Colonic mucosa (tissue), 4 donors: ENCODE data around the gene PYGO2. TPM values are rescaled to one million over a fixed set of nuclear protein-coding genes. Genes with fewer than 3 reads are reported as not detected.
A peak's percentile ranks its signal among the peaks of the same experiment; 100 is the strongest.

ENCODE experiments used
- DNase-seq: peaks from one replicate; pipeline ENCODE4 v3.0.0-alpha.2; 2020
- H3K27ac ChIP-seq: fragments of 200-600 bp; one replicate; pipeline ENCODE4 v1.8.0; 2021
- H3K27me3 ChIP-seq: fragments of 200-600 bp; one replicate; pipeline ENCODE4 v1.8.0; 2021
- H3K36me3 ChIP-seq: fragments of 200-600 bp; one replicate; pipeline ENCODE4 v1.8.0; 2021
- H3K4me1 ChIP-seq: fragments of 200-600 bp; one replicate; pipeline ENCODE4 v1.8.0; 2021; ENCODE audit warnings: mild to moderate bottlenecking
- H3K4me3 ChIP-seq: fragments of 200-600 bp; one replicate; pipeline ENCODE4 v1.8.0; 2021
- H3K9ac ChIP-seq, 2 donors: one replicate each; pipeline ENCODE4 v1.7.0; 2013; ENCODE audit warnings: control low read depth in 2 of 2, low read depth in 2 of 2, low read length in 2 of 2
- H3K9me3 ChIP-seq: fragments of 200-600 bp; one replicate; pipeline ENCODE4 v1.8.0; 2021
- intact Hi-C: fragments of 100-400 bp; cut with DNase I; formaldehyde crosslinking; loops from one replicate; pipeline ENCODE4 v1.14.1; 2022
- total RNA-seq, 2 donors: library from RNA; stranded (reverse); fragmentation: NEBNext Ultra II Directional in 1 of 2; extraction: Animal tissue kit (Norgen Biotek cat#: 25700) in 1 of 2; gene quantifications; one replicate each; pipeline ENCODE4 v1.2.1, GENCODE V29; 2021
- TF ChIP-seq, protein P1 (sequence below): fragments of 200-600 bp; IDR thresholded peaks from one replicate; pipeline ENCODE4 v1.8.0; 2022; ENCODE audit warnings: antibody characterized with exemption, mild to moderate bottlenecking
- donor health status: healthy.
- donor health status: DM: no; HTN: no; CAD: no.
- donor health status: DM: no; HTN: no; CAD: no.

PYGO2 gene
- total RNA-seq, 2 donors from 2014 or later = 25.8 to 33.8 TPM

DNA sequence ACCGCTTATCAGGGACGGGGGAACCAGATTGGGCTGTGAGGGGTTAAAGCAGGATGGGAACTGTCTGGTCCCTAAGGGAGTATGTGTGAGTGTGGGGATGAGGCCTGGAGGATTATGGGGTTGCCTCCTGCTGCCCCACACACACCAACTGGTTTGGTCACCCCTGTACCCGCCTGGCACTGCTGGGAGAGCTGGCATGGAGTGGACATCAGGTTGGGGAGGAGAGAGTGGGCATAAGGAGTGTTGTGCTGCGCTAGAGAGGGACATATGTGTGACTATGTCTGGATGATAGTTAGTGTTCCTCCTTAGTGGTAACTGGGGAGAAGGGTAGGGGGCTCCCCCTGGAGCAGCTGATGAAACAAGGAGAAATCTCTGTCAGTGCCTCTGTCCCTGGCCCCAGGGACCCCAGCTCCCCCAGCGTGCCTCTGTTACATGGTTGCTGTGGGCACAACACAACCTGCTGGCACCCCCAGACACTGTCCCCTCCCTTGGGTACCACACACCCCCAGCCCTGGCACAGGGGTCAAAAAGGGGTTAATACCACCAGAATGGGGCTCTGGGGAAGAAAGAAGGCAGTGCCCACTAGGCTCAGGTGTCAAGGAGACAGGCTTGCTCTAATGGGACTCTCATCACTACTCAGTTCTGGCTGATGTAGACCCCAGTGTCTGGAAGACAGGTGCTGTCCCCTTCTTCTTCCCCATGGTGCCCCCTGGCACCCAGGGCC lies 42.9 kb upstream of the PYGO2 start:
- peak; percentile 46 for DNase-seq
- Histone ChIP-seq H3K27ac (peak overlapping the region; percentile 94), H3K36me3 (no peaks in the 10 kb centered on the region), H3K9me3 (no peaks in the 10 kb centered on the region), H3K9ac (peak overlapping the region; percentile 97 to 100), H3K4me3 (peak overlapping the region; percentile 83), H3K4me1 (peaks cover 33% of the 10 kb centered on the region), H3K27me3 (no peaks in the 10 kb centered on the region)
- intact Hi-C loops = no loop called here
- TF ChIP-seq, protein P1, sequence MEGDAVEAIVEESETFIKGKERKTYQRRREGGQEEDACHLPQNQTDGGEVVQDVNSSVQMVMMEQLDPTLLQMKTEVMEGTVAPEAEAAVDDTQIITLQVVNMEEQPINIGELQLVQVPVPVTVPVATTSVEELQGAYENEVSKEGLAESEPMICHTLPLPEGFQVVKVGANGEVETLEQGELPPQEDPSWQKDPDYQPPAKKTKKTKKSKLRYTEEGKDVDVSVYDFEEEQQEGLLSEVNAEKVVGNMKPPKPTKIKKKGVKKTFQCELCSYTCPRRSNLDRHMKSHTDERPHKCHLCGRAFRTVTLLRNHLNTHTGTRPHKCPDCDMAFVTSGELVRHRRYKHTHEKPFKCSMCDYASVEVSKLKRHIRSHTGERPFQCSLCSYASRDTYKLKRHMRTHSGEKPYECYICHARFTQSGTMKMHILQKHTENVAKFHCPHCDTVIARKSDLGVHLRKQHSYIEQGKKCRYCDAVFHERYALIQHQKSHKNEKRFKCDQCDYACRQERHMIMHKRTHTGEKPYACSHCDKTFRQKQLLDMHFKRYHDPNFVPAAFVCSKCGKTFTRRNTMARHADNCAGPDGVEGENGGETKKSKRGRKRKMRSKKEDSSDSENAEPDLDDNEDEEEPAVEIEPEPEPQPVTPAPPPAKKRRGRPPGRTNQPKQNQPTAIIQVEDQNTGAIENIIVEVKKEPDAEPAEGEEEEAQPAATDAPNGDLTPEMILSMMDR = no peak

DNA sequence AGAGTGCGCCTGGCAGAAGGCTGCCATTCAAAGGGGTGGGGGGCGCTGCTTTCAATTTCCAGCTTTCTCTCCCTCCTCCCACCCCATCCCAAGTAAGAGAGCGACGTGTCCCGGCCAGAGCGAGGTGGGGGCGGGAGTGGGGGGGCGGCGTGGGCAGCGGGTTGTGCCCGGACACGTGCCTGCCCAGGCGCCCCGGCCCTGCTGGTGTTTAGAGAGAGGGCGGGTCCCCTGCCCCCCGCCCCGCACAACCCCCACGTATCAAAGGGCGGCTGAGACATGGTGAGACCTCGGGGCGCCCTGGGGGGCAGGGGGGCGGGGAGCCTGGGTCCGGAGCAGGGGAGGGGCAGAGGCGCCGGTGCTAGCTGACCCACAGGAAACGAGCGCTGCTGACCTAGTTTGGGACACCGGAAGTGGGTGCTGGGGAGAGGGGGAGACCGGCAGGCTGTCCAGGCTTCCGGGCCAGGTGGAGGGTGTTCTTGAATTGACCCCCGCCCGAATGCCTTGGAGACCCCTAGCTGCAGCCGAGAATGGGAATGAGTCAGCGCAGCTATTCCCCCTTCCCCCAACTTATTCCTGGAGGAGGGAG lies 42.3 kb upstream of the PYGO2 start:
- H3K4me3 ChIP-seq = peak overlapping the region; percentile 83
- DNase-seq = peak; percentile 81
- H3K4me1 ChIP-seq = peaks cover 34% of the 10 kb centered on the region
- peak overlapping the region; percentile 94 for H3K27ac ChIP-seq
- intact Hi-C loops = no loop called here
- no peaks in the 10 kb centered on the region for H3K9me3 ChIP-seq
- no peaks in the 10 kb centered on the region for H3K27me3 ChIP-seq
- TF ChIP-seq, protein P1 = no peak
- peak overlapping the region; percentile 97 to 100 for H3K9ac ChIP-seq
- no peaks in the 10 kb centered on the region for H3K36me3 ChIP-seq

DNA sequence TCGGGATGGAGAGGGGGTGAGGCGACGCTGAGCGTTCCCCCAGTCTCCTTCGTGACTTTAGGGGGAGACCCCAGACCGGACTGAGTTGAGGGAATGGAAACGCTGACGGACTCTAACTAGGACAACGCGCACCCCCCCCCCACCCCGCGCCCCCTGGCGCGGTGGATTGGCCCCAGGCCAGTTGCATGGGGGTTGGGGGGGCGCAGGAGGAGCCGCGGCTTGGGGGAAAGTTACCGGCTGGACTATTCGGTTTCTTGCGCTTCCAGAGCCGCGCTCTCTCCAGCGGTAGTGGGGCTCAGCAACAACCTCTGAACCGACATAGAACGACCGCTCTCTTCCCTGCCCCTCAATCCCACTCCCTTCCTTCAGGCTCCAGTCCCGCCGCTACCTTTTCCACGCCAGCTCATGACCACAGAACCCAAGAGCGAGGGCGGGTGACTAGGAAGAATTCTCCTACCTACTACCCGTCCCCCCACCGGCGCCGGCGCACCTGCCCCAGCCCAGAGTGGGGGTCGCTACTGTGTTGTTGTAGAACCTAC lies 41.7 kb upstream of the PYGO2 start:
- Histone ChIP-seq H3K4me1 (peaks cover 34% of the 10 kb centered on the region), H3K4me3 (peak overlapping the region; percentile 83), H3K36me3 (no peaks in the 10 kb centered on the region), H3K9me3 (no peaks in the 10 kb centered on the region), H3K9ac (peak overlapping the region; percentile 97 to 100), H3K27ac (peak overlapping the region; percentile 94), H3K27me3 (no peaks in the 10 kb centered on the region)
- TF ChIP-seq, protein P1 = no peak
- intact Hi-C loops = no loop called here
- DNase-seq = peak; percentile 52

DNA sequence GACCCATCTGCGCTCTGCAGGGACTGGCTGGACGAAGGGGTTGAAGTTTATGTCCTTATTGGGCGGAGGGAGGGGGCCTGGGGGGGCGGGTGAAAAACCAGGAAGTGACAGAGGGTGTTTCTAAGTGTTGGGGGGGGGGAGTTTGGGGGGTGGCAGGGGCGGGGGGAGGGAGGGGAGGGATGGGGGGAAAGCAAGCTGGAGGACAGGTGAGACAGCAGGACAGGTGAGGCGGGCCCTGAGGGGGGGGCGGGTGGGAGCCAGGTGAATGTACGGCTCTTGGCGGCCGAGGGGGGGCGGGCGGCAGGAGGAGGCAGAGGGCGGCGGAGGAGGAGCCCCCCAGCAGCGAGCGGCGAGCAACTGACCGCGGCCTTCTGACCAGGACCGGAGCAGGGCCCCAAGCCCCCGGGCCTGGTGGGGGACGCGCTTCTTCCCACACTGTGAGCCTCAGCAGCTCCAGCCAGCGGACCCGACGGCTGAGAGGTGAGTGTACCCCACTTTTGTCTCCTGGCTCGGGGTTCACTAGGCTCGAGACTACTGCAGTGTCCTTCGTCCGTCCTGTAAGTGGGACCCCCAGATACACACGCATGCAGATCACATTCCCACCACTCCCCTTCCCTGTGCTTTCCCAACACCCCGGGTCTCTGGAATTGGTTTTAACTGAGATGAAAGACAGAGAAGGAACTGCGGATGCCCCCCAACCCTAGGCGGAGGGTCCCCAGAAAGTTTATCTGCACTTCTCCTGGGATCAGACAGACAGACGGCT lies 41.1 kb upstream of the PYGO2 start, which contains the start of gene ZBTB7B:
Gene ZBTB7B (plus strand): TSS at position 339 of the 763 bp plus-strand sequence. CDS start 11,859 bp downstream, outside the sequence.
- intact Hi-C loops = no loop called here
- peak within 1 kb of the TSS; percentile 95 for H3K27ac ChIP-seq
- no peaks in the 10 kb centered on the region for H3K36me3 ChIP-seq
- peaks cover 28% of the 10 kb centered on the region for H3K4me1 ChIP-seq
- no peaks in the 10 kb centered on the region for H3K9me3 ChIP-seq
- peak; percentile 59 for DNase-seq
- no peaks in the 10 kb centered on the region for H3K27me3 ChIP-seq
- TF ChIP-seq, protein P1 = no peak
- peak within 1 kb of the TSS; percentile 83 for H3K4me3 ChIP-seq
- peak within 1 kb of the TSS; percentile 97 to 100 for H3K9ac ChIP-seq
